ENCODE data around the gene GAL3ST2. TPM values are rescaled to one million over a fixed set of nuclear protein-coding genes. Genes with fewer than 3 reads are reported as not detected.

The GAL3ST2 gene
- total and polyA plus RNA-seq, 4 donors: 0.40 TPM; not detected in 3

DNA sequence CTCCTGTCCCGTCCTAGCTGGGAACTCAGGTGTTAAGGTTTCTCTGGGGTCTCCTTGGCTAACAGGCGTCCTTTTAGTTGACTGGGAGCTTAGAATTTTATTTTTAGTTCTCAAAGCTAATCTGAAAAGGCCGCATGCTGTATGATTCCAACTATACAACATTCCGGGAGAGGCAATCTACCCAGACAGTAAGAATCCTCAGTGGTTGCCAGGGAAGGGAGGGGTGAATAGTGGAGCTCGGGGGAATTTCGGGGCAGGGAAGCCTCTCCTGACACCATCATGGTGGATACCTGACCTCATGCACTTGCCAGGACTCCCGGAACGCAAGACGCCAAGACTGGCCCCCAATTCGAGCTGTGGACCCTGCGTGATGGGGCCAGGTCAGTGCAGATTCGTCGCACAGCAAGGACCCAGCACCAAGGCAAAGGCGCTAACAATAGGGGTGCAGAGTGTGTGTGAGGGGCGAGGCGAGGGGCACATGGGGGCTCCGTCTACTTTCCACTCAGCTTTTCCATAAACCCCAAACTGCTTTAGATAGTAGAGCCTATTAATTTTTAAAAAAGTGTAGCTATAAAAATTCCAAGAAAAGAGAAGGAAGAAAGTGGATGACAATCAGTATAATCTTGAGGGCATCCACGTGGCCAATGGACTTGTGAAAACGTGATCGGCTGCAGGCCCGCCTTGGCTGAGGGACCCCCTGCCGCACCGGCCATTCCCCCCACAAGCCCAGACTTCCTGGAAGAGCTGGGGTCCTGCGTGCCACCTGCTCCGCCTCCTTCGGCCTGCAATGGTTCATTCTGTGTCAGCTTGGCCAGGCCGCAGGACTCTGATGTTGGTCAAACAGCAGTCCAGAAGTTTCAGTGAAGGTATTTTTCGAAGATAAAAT lies 64.8 kb downstream of the GAL3ST2 start:
- Histone ChIP-seq H3K9ac (ENCODE audit: insufficient read depth in 1 of 2, low read length in 2 of 2) (no peak overlapping the region), H3K27me3 (ENCODE audit: control insufficient read depth in 3 of 3, insufficient read depth in 3 of 3, low read length in 2 of 3) (peaks cover 0 to 9% (median 8%) of the 10 kb centered on the region in 3 donors), H3K4me3 (no peak overlapping the region), H3K9me3 (ENCODE audit: control insufficient read depth in 4 of 4, insufficient read depth in 3 of 4, low read length in 3 of 4) (peaks cover 0 to 2% (median 0%) of the 10 kb centered on the region in 4 donors), H3K36me3 (ENCODE audit: control insufficient read depth in 4 of 4, insufficient read depth in 4 of 4, low read length in 4 of 4) (no peaks in the 10 kb centered on the region), H3K27ac (ENCODE audit: low read depth in 1 of 2, low read length in 1 of 2) (no peak overlapping the region), H3K4me1 (ENCODE audit: control insufficient read depth in 5 of 5, insufficient read depth in 5 of 5, low read length in 5 of 5) (peaks cover 0 to 9% (median 3%) of the 10 kb centered on the region in 5 donors)
- DNase-seq: no peak
- 83 to 88% methylated on average over 28 of the region's 28 CpGs for WGBS, 2 donors
- ATAC-seq (ENCODE audit: insufficient read depth, low FRiP score): no peak
- TF ChIP-seq, protein P1, sequence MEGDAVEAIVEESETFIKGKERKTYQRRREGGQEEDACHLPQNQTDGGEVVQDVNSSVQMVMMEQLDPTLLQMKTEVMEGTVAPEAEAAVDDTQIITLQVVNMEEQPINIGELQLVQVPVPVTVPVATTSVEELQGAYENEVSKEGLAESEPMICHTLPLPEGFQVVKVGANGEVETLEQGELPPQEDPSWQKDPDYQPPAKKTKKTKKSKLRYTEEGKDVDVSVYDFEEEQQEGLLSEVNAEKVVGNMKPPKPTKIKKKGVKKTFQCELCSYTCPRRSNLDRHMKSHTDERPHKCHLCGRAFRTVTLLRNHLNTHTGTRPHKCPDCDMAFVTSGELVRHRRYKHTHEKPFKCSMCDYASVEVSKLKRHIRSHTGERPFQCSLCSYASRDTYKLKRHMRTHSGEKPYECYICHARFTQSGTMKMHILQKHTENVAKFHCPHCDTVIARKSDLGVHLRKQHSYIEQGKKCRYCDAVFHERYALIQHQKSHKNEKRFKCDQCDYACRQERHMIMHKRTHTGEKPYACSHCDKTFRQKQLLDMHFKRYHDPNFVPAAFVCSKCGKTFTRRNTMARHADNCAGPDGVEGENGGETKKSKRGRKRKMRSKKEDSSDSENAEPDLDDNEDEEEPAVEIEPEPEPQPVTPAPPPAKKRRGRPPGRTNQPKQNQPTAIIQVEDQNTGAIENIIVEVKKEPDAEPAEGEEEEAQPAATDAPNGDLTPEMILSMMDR (IDR thresholded peaks at IDR 0.05; ENCODE audit: control extremely low read depth, extremely low read depth): no peak

DNA sequence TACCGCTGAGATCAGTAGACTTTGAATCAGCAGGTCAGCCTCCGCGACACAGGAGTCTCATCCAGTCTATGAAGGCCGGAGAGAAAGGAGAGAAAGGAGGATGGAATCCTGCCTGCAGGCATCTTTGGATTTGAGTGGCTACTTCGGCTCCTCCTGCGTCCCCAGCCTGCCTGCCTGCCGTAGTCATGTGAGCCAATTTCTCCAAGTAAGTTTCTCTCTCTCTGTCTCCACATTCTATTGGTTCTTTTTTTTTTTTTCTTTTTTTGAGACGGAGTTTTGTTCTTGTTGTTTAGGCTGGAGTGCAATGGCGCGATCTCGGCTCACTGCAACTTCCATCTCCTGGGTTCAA lies 65.4 kb downstream of the GAL3ST2 start:
- Histone ChIP-seq H3K27me3 (ENCODE audit: control insufficient read depth in 3 of 3, insufficient read depth in 3 of 3, low read length in 2 of 3) (peaks cover 0 to 9% (median 8%) of the 10 kb centered on the region in 3 donors), H3K4me3 (no peak overlapping the region), H3K36me3 (ENCODE audit: control insufficient read depth in 4 of 4, insufficient read depth in 4 of 4, low read length in 4 of 4) (no peaks in the 10 kb centered on the region), H3K9me3 (ENCODE audit: control insufficient read depth in 4 of 4, insufficient read depth in 3 of 4, low read length in 3 of 4) (peaks cover 0 to 2% (median 0%) of the 10 kb centered on the region in 4 donors), H3K9ac (ENCODE audit: insufficient read depth in 1 of 2, low read length in 2 of 2) (no peak overlapping the region), H3K27ac (ENCODE audit: low read depth in 1 of 2, low read length in 1 of 2) (no peak overlapping the region), H3K4me1 (ENCODE audit: control insufficient read depth in 5 of 5, insufficient read depth in 5 of 5, low read length in 5 of 5) (peaks cover 0 to 9% (median 3%) of the 10 kb centered on the region in 5 donors)
- TF ChIP-seq, protein P1 (IDR thresholded peaks at IDR 0.05; ENCODE audit: control extremely low read depth, extremely low read depth): no peak
- ATAC-seq (ENCODE audit: insufficient read depth, low FRiP score) (no peak), DNase-seq (no peak)
- 90% methylated on average over 11 of the region's 11 CpGs for WGBS, 2 donors

DNA sequence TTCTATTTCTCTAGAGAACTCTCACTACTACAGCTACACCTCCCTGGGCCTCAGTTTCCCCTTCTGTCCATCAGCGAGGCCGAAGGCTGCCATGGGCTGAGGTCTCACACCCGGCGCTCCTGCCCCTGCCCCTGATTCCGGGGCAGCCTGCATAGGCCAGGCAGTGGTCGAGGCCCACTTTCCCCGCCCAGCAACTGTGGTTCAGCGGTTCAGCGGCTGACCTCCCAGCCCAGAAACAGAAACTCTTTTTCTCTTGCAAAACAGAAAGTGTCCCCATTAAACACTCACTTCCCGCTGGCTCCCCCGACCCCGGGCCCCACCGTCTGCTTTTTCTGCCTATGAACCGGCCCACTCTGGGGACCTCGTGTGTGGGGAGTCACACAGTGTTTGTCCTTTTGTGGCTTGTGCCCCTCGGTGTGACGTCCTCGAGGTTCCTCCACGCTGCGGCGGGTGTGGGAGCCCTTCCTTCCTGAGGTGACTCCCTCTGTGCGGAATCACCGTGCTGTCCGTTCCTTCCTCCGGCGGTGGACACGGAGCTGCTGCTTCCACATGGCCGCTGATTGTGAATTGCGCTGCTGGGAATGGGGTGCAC lies 66.1 kb downstream of the GAL3ST2 start:
- TF ChIP-seq, protein P1 (IDR thresholded peaks at IDR 0.05; ENCODE audit: control extremely low read depth, extremely low read depth): no peak
- H3K9me3 ChIP-seq (ENCODE audit: control insufficient read depth in 4 of 4, insufficient read depth in 3 of 4, low read length in 3 of 4): peaks cover 0 to 2% (median 0%) of the 10 kb centered on the region in 4 donors
- peaks cover 0 to 8% (median 4%) of the 10 kb centered on the region in 3 donors for H3K27me3 ChIP-seq (ENCODE audit: control insufficient read depth in 3 of 3, insufficient read depth in 3 of 3, low read length in 2 of 3)
- no peak overlapping the region for H3K4me3 ChIP-seq
- H3K27ac ChIP-seq (ENCODE audit: low read depth in 1 of 2, low read length in 1 of 2): peak overlapping the region in 1 of 2 donors; percentile 43
- no peaks in the 10 kb centered on the region for H3K36me3 ChIP-seq (ENCODE audit: control insufficient read depth in 4 of 4, insufficient read depth in 4 of 4, low read length in 4 of 4)
- peaks cover 0 to 9% (median 3%) of the 10 kb centered on the region in 5 donors for H3K4me1 ChIP-seq (ENCODE audit: control insufficient read depth in 5 of 5, insufficient read depth in 5 of 5, low read length in 5 of 5)
- H3K9ac ChIP-seq (ENCODE audit: insufficient read depth in 1 of 2, low read length in 2 of 2): no peak overlapping the region
- WGBS, 2 donors: 25 to 38% methylated on average over 29 of the region's 29 CpGs
- ATAC-seq (ENCODE audit: insufficient read depth, low FRiP score) (no peak), DNase-seq (peak; percentile 33 to 47 (median 40))
